DMS153 treated with DMSO at 0.1 percent for 48 hours (cell line): Measurements from ENCODE around the gene FAR2.
"Not testable (repeated sequence)": the region's sequence is repeated elsewhere in the genome, so short reads cannot be mapped to it uniquely, and the experiment has no call there.

ENCODE experiments used
- DNase-seq: peaks from one replicate; lab custom pipeline; 2025; ENCODE audit not compliant: unreplicated experiment; lab: John Stamatoyannopoulos, UW

Gene FAR2

GRCh38 chr12:29152223-29152868 is 3.3 kb downstream of the FAR2 start:
- DNase-seq, result no peak

- DNase-seq, result no peak
Measured at GRCh38 chr12:29152981-29153630, 4.0 kb downstream of the FAR2 start.

- DNase-seq, result no peak
Measured at GRCh38 chr12:29155079-29155478, 6.0 kb downstream of the FAR2 start.

GRCh38 chr12:29157486-29157946 is 8.4 kb downstream of the FAR2 start:
- no peak for DNase-seq

- DNase-seq, result no peak
Measured at GRCh38 chr12:29158115-29158763, 9.2 kb downstream of the FAR2 start.

GRCh38 chr12:29159661-29160060 is 10.6 kb downstream of the FAR2 start:
- no peak for DNase-seq

GRCh38 chr12:29160230-29160629 is 11.2 kb downstream of the FAR2 start:
- DNase-seq, result no peak

GRCh38 chr12:29163146-29163545 is 14.1 kb downstream of the FAR2 start:
- DNase-seq, result no peak

- DNase-seq, result no peak
Measured at GRCh38 chr12:29164477-29165393, 15.7 kb downstream of the FAR2 start.

GRCh38 chr12:29167445-29167844 is 18.4 kb downstream of the FAR2 start:
- DNase-seq, result no peak

- no peak for DNase-seq
Measured at GRCh38 chr12:29167988-29168387, 18.9 kb downstream of the FAR2 start.

- DNase-seq, result not testable (repeated sequence)
Measured at GRCh38 chr12:29169978-29170377, 20.9 kb downstream of the FAR2 start.

GRCh38 chr12:29170478-29171084 is 21.5 kb downstream of the FAR2 start:
- not testable (repeated sequence) for DNase-seq

GRCh38 chr12:29171421-29172258 is 22.6 kb downstream of the FAR2 start:
- DNase-seq, result no peak

- DNase-seq, result no peak
Measured at GRCh38 chr12:29176941-29177340, 27.9 kb downstream of the FAR2 start.

GRCh38 chr12:29182247-29182646 is 33.2 kb downstream of the FAR2 start:
- DNase-seq, result not testable (repeated sequence)

- no peak for DNase-seq
Measured at GRCh38 chr12:29187756-29188155, 38.7 kb downstream of the FAR2 start.

- DNase-seq, result no peak
Measured at GRCh38 chr12:29191267-29191850, 42.3 kb downstream of the FAR2 start.

- no peak for DNase-seq
Measured at GRCh38 chr12:29198901-29199300, 49.8 kb downstream of the FAR2 start.
